Measurements from ENCODE around the gene HIGD2A.

- TF ChIP-seq CTCF (conservative IDR thresholded peaks at IDR 0.05; ENCODE audit: low read depth in 2 of 2) (no peak), EZH2phosphoT487 (IDR thresholded peaks at IDR 0.05; ENCODE audit: unreplicated experiment) (no peak), POLR2AphosphoS5 (IDR thresholded peaks at IDR 0.05; ENCODE audit: low read depth) (no peak), EZH2 (IDR thresholded peaks at IDR 0.05; ENCODE audit: low read depth, unreplicated experiment) (no peak), ZNF114 (CRISPR knock-in tag; IDR thresholded peaks at IDR 0.05) (no peak), REST (IDR thresholded peaks at IDR 0.05; ENCODE audit: unreplicated experiment) (no peak), CREB1 (CRISPR knock-in tag; IDR thresholded peaks at IDR 0.05; ENCODE audit: low read depth) (no peak)
These were observed 24.1 kb downstream of the HIGD2A start for GRCh38 chr5:176412517-176413254.

Data from GM23338 (cell line).